ENCODE data around the gene RNF40.
A peak's percentile ranks its signal among the peaks of the same experiment; 100 is the strongest.

The RNF40 gene

GRCh38 chr16:30764816-30765465 lies 2.8 kb downstream of the RNF40 start:
- DNase-seq = no peak

GRCh38 chr16:30766206-30766932 lies 4.2 kb downstream of the RNF40 start:
- DNase-seq = no peak

DNA sequence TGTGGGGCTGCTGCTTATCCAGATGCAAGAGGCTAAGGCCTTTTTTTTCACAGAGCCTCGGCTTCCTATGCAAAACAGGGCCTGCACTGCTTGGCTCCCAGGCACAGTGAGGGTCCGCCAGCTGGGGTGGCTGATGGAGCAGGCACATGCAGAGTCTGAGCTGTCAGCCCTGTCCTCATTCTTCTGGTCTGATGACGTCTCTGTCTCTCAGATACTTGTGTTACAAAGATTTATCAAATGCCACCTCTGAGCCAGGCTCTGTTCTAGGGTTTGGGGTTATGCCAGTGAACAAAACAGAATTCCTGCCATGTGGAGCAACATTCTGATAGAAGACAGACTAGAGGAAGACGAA lies 4.8 kb downstream of the RNF40 start:
- DNase-seq = no peak

DNA sequence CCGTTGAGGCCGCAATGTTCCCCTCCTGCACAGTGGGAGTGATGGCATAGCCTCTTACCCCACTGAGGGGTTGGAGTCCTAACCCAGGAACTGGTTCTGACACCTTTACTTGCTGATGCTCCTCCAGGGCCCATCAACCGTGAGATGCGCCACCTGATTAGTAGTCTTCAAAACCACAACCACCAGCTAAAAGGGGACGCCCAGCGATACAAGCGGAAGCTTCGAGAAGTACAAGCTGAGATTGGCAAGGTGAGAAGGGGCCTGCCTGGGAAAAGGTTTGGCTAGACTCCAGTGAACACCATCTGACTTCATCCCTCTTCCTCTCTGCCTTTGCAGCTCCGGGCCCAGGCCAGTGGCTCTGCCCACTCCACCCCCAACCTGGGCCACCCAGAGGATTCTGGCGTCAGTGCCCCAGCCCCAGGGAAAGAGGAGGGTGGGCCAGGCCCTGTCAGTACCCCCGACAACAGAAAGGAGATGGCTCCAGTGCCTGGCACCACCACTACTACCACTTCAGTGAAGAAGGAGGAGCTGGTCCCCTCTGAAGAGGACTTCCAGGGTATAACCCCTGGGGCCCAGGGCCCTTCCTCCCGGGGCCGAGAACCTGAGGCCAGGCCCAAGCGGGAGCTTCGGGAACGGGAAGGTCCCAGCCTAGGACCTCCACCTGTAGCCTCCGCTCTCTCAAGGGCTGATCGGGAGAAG lies 5.8 kb downstream of the RNF40 start:
- DNase-seq = no peak

- no peak for DNase-seq
Observed at GRCh38 chr16:30768583-30769181, 6.6 kb downstream of the RNF40 start.

DNA sequence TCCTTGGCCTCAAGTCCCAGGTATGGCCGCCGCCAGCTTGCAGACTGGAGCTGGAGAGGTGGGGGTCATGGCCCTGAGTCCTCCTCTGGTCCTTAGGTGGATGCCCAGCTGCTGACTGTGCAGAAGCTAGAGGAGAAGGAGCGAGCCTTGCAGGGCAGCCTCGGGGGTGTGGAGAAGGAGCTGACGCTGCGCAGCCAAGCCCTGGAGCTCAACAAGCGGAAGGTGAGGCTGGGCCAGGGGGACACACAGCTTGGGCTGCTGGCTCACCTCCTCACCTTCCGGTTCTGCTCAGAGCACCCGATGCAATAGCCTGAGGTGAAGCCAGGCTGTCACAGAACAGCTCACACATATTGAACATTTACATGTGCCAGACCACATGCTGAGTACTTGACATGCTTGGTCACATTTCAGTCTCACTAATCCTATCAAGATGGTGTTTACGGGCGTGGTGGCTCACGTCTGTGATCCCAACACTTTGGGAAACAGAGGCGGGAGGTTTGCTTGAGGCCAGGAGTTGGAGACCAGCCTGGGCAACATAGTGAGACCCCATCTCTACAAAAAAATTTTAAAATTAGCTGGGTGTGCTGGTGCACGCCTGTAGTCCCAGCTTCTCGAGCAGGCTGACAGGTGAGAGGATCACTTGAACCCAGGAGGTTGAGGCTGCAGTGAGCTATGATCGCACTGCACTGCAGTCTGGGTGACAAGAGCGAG lies 7.4 kb downstream of the RNF40 start:
- DNase-seq = no peak

DNA sequence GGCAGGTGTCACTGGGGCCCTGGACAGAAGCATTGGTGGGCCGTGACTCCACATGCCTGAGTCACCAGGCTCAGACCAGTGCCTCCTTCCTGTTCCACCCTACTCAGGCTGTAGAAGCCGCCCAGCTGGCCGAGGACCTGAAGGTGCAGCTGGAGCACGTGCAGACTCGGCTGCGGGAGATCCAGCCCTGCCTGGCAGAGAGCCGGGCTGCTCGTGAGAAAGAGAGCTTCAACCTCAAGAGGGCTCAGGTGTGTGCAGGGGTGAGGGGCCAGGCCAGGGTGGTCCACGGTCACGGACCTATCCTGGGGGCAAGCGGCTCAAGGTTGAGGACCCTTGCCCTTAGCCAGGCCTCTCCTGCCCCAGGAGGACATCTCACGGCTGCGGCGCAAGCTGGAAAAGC lies 9.6 kb downstream of the RNF40 start:
- DNase-seq = no peak

DNA sequence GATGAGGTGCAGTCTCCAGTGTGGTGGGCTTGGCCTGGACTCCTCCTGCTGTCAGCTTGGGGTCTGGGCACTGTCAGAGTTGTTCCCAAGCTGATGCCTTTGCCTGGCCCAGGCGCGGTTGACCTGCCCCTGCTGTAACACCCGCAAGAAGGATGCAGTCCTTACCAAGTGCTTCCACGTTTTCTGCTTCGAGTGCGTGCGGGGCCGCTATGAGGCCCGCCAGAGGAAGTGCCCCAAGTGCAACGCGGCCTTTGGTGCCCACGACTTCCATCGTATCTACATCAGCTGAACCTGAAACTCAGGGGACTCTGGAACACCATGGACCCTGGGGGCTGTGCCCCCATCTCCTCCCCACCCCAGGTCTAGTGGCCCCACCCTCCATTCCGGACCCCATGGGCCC lies 11.7 kb downstream of the RNF40 start:
- no peak for DNase-seq

DNA sequence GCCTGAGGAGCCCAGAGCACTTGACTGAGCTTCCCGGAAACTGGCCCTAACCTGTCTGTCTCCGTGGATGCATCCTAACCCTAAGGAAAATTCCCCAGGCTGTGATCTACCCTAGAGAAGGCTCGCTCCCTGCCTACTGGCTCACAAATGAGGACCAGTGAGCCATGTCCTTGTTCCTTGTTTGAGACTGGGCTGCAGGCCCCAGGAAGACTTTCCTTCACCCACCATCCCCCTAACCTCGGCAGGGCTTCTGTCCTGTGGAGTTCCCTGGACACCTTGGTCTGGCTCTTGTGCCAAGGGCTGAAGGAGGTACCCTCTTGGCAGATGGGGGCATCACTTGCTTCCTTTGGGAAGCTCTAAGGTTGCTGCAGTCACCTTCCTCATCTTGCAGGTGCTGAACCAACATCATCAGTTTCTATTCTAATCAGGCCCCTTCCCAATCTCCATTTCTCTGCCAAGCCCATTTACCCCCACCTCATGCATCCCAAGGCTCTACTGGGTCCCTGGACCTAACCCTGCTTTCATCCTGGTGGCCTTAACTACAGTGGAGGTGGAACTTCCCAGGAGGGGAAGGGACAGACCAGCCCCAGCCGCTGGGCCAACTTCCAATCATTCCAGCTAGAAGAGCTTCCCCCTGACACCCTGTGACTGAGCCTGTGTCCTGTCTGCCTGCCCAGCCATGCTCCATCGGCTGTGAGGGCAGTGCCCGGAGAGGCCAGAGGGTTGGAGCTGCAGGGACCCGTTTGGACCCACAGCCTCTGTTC lies 12.4 kb downstream of the RNF40 start:
- DNase-seq = no peak

DNA sequence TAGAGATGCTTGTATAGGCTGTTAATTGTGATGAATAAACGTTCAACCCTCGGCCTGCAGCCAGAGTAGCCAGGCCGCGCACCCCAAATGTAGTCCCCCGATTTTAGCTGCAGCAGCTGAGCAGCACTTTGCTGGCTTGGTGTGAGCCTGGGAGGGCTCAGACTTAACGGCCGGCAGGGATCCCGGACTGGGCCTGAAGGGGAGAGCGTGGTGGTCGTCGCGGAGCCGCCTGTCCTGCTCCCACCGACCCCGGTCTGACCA lies 12.9 kb downstream of the RNF40 start:
- DNase-seq = no peak

DNA sequence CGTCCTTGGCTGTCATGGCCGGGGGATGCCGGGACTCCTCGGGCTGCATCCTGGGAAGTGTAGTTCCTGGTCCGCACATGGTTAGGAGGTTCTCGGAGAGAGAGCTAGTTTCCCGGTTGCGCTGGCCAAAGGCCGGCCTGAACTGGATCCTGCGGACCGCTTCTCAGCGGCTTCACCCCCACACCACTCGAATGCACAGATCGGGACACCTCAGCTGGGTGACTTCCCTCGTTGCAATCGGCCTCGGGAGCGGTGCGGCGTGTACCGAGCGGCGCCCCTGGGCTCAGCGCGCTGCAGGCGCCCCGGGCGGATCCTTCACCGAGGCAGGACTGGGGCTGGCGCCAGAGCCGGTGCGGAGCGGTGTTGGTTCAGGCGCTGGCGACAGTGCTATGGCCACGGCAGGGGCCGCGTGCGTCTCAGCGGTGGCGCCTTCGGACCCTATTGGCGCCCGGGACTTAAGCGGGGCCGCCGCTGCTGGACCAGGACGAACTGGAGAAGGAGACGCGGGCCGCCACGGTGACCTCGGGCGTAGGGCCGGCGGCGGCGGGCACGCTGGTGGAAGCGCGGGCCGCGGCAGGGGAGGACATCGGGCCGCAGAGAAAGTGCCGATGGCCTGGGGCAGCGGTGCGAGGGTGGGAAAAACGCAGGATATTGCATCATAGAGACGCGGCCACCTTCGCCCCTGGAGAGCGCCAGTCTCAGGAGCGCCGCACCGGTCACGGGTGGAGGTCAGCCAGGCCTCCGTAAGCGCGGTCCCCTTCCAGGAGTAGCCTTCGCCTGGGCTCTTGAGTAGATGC lies 13.5 kb downstream of the RNF40 start:
- DNase-seq = peak; percentile 56 to 57

DNA sequence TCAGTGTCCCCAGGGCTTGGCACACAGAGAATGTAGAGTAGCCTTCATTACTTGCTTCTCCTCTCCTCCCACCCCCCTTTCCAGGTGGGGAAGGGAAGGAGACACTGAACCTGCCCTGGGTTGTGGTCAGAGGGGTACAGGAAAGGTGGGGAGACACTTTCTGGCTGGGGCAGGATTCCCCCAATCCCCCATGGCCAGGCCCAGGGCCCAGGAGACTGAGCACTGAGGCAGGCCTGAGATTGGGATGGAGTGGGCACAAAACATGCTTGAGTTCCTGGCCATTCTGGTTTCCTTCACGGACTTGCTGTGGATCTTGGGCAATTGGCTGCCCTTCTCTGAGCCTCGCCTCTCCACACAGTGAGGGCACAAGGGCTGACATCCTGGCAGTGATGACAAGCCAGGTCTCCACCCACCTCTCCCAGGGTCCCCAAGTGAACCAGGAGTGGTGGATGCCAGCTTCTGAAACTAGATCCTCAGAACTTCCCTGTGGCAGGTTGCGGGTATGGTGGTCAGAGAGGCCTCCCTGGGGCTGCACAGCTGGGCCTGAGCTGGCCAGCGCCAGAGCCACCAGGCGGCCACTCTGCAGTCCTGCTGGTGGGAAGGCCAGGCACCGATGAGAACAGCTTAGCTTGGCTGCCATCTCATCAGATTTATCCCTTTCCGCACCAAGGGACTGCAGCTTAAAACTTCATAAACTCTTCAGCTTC lies 15.6 kb downstream of the RNF40 start:
- DNase-seq = no peak

DNA sequence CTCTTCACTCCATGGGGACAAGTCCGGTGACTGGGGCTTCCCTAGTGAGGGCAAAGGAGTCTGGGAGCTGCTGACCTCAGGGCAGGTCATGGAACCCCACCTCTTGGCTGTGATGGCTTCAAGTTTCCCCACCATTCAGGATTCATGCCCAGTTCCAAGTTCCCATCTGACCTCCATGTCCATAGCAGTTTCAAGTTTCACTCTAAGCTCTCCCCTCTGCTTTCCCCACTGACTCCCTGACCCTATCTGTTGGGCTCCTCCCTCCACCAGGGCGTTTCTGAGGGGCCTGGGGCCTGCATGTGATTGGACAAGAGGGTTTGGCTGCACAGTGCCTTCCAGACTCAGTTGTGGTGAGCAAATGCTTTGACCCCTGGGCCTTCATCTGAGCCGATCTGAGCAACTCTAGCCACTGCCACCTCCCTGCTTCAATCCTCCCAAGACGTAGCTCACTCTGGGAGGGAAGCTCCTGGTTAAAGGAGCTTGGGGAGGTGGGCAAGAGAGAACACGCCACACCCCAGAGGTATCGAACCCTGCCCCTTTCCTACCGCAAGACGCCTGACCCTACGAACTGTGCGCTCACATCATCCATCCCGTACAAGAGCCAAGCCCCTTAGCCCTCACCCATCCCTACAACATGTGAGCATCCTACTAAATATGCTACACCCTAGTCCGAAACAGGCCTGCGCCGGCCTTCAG lies 16.6 kb downstream of the RNF40 start:
- DNase-seq = no peak

DNA sequence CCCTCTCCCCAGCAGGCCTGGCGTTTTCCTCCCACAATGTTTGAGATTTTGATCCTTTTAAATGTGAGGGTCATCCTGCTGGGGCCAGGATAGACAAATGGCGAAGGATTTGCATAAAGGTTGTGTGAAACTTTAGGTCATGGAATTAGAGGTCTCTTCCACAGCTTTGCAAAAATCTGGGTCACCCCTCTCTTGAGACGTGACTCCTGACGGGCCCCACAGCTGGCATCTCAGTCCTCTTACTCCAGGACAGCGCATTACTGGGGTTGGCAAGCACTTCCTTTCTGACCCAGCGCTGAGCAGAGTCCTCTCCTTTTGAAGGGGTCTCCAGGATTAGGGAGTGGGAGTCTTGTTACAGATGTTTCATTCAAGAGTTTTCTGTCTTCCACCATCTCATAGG lies 17.5 kb downstream of the RNF40 start:
- DNase-seq = no peak

- DNase-seq = no peak
Observed at GRCh38 chr16:30780021-30780420, 17.9 kb downstream of the RNF40 start.

- peak; percentile 46 to 49 for DNase-seq
Observed at GRCh38 chr16:30780549-30780948, 18.4 kb downstream of the RNF40 start.

DNA sequence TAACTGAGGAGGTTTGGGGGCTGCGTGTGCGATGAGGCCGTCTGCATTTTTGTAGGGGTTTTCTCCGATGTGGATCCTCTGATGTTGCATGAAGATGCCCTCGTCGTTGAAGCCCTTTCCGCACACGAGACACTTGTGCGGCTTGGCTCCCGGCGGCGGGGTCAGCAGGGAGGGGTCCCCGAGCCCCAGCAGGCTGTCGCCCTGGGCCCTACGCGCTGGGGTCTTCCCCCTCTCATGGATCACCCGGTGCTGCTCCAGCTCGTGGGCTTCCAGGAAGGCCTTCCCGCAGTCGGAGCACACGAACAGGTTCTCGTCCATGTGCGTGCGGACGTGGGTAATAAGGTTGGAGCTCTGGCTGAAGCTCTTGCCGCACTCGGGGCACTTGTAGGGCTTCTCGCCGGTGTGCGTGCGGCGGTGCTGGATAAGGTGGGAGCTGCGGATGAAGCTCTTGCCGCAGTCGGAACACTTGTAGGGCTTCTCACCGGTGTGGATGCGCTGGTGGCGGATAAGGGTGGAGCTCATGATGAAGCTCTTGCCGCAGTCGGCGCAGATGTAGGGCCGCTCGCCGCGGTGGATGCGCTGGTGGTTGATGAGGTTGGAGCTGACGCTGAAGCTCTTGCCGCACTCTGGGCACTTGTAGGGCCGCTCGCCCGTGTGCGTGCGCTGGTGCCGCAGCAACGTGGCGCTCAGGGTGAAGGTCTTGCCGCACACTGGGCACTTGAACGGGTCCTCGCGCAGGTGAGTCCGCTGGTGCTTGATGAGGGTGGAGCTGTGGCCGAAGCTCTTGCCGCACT lies 20.6 kb downstream of the RNF40 start:
- DNase-seq = no peak

- no peak for DNase-seq
Observed at GRCh38 chr16:30783280-30784109, 21.4 kb downstream of the RNF40 start.

- DNase-seq = no peak
Observed at GRCh38 chr16:30784215-30784614, 22.1 kb downstream of the RNF40 start.
